GM10248 (cell line): ENCODE results near the gene ABCB11.
A peak's percentile ranks its signal among the peaks of the same experiment; 100 is the strongest.

Experiments
- CTCF ChIA-PET: fragments of 300-600 bp; sonication (Branson Sonifier 250); formaldehyde crosslinking; extraction: SDS; loops from one replicate; lab custom pipeline; 2021; ENCODE audit warnings: antibody characterized with exemption; lab: Yijun Ruan, JAX
- POLR2A ChIA-PET: fragments of 350-650 bp; sonication (Branson Sonifier 250); formaldehyde crosslinking; extraction: SDS; loops from one replicate; lab custom pipeline; 2020; ENCODE audit warnings: antibody characterized with exemption; lab: Yijun Ruan, JAX
- DNase-seq: peaks from one replicate; pipeline ENCODE4 v3.0.0; 2012; ENCODE audit errors: extremely low spot score
- CTCF ChIP-seq: IDR thresholded peaks from 2 replicates; pipeline ENCODE4 v1.5.1; 2012; ENCODE audit warnings: mild to moderate bottlenecking, low read depth; ENCODE audit errors: extremely low read depth, missing control alignments, control extremely low read depth

Gene ABCB11

GRCh38 chr2:169031202-169031601 is at the start of gene ABCB11:
ABCB11 (minus strand) TSS chr2:169031324; CDS start chr2:169018125, 13,199 bp downstream.
- CTCF ChIA-PET: interaction anchor here (0.7 to 1.5 kb wide), 2 partner anchors 17 to 25 kb away, joined by 3 to 4 read pairs; no protein-coding TSS in a partner anchor
- TF ChIP-seq CTCF: no peak
- DNase-seq: no peak
- POLR2A ChIA-PET: no interaction called here

GRCh38 chr2:169080250-169081069 is 49.3 kb upstream of the ABCB11 start:
- ChIA-PET POLR2A (no interaction called here), CTCF (interaction anchor here (1.3 kb wide), 1 partner anchor 29 kb away, joined by 3 read pairs; no protein-coding TSS in a partner anchor)
- peak; percentile 25 for DNase-seq
- no peak for TF ChIP-seq CTCF

GRCh38 chr2:169077674-169078240 is 46.6 kb upstream of the ABCB11 start:
- ChIA-PET CTCF (no interaction called here), POLR2A (no interaction called here)
- TF ChIP-seq CTCF: no peak
- DNase-seq: no peak

DNA sequence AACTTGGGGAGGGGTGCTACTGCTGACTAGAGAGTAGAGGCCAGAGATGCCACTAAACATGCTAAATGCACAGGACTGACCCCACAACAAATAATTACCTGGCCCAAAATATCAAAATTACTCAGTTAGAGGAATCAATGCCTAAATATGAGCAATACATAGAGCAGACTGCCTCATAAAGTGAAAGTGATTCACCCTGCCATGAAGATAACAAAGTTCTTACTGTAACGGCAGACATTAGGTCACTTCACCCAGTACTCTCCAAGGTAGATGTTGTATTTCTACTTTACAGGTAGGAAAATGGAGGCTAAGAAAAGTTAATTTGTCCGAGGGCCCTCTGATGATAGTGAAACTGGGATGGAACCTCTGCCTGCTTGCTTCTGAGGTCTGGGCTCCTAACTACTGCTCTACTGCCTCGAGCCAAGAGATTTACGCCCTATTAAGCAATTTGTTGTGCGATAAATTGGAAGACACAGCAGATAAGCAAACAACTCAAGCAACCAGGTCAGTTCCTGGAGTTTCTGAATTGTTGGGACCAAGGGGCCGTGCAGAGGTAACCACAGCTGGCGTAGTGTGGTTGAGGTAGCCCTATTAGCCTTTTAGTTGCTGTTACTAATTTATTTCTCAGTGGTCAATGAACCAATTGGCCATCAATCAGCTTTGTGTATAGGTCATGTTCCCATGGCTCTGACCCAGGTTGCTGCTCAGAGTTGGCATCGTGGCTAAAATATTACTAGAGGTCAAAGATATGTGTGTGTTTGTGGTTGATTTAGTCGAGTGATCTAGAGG is 43.0 kb upstream of the ABCB11 start:
- DNase-seq: no peak
- no peak for TF ChIP-seq CTCF
- CTCF ChIA-PET: interaction anchor here (1.0 kb wide), 1 partner anchor 35 kb away, joined by 3 read pairs; no protein-coding TSS in a partner anchor
- POLR2A ChIA-PET: no interaction called here

DNA sequence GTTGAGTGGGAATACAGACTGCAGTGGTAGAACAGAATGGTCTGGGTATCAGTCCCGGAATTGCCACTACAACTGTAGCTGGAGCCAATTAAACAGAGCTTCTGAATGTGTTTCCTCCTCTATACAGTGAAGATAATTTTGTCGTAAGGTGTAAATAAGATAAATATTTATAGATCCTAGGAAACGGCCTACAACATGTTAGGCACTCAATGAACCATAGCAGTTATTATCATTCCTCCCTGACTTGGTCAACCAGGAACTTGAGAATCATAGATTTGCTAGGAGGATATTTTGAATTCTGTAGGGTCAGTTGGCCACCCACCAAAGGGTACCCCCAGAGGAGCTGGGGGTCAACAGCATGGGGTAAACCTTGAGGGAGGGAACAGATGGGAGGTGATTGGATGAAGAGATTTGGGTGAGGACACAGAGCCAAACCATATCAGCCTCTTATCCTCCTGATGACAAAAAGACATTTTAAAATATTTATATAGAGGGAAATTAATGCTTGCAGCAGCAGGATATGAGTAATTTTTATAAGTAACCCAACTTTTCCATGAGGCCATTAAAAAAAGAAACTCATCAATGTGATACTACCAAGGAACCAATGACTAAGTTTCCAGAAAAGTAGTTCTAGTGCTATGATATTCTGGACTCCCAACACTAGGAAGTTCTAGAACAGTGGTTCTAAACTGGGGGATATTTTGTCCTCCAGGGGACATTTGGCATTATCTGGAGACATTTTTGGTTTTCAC is 42.3 kb upstream of the ABCB11 start:
- no peak for DNase-seq
- ChIA-PET CTCF (no interaction called here), POLR2A (no interaction called here)
- no peak for TF ChIP-seq CTCF
